ENCODE results near the gene KANSL3.
"Not testable (repeated sequence)": the region's sequence is repeated elsewhere in the genome, so short reads cannot be mapped to it uniquely, and the experiment has no call there.

KANSL3 gene

GRCh38 chr2:96669539-96670215 lies 31.6 kb upstream of the KANSL3 start:
- Histone ChIP-seq H3K4me1 (ENCODE audit: control insufficient read depth, insufficient read depth, low read length) (peaks cover 11% of the 10 kb centered on the region), H3K9me3 (ENCODE audit: control insufficient read depth, low read length) (no peaks in the 10 kb centered on the region), H3K36me3 (ENCODE audit: control insufficient read depth, insufficient read depth, low read length, severe bottlenecking) (no peaks in the 10 kb centered on the region), H3K9ac (ENCODE audit: low read length) (no peak overlapping the region), H3K27me3 (replicated peaks; ENCODE audit: control insufficient read depth, insufficient read depth, low read length) (peaks cover 14% of the 10 kb centered on the region), H3K4me3 (ENCODE audit: low read length) (no peak overlapping the region)
- DNase-seq (ENCODE audit: low read depth): no peak

GRCh38 chr2:96668771-96669170 lies 30.7 kb upstream of the KANSL3 start:
- H3K4me3 ChIP-seq (ENCODE audit: low read length): no peak overlapping the region
- DNase-seq (ENCODE audit: low read depth): no peak
- H3K9ac ChIP-seq (ENCODE audit: low read length): no peak overlapping the region
- no peaks in the 10 kb centered on the region for H3K36me3 ChIP-seq (ENCODE audit: control insufficient read depth, insufficient read depth, low read length, severe bottlenecking)
- H3K4me1 ChIP-seq (ENCODE audit: control insufficient read depth, insufficient read depth, low read length): peaks cover 13% of the 10 kb centered on the region
- H3K27me3 ChIP-seq (replicated peaks; ENCODE audit: control insufficient read depth, insufficient read depth, low read length): peaks cover 14% of the 10 kb centered on the region
- H3K9me3 ChIP-seq (ENCODE audit: control insufficient read depth, low read length): no peaks in the 10 kb centered on the region

GRCh38 chr2:96665717-96666116 lies 27.6 kb upstream of the KANSL3 start:
- DNase-seq (ENCODE audit: low read depth); H3K27me3 ChIP-seq (replicated peaks; ENCODE audit: control insufficient read depth, insufficient read depth, low read length); H3K36me3 ChIP-seq (ENCODE audit: control insufficient read depth, insufficient read depth, low read length, severe bottlenecking); H3K9me3 ChIP-seq (ENCODE audit: control insufficient read depth, low read length); H3K9ac ChIP-seq (ENCODE audit: low read length); H3K4me3 ChIP-seq (ENCODE audit: low read length): not testable (repeated sequence)
- H3K4me1 ChIP-seq (ENCODE audit: control insufficient read depth, insufficient read depth, low read length): peaks cover 13% of the 10 kb centered on the region

GRCh38 chr2:96665083-96665569 lies 27.0 kb upstream of the KANSL3 start:
- H3K4me1 ChIP-seq (ENCODE audit: control insufficient read depth, insufficient read depth, low read length): peaks cover 13% of the 10 kb centered on the region
- H3K36me3 ChIP-seq (ENCODE audit: control insufficient read depth, insufficient read depth, low read length, severe bottlenecking): no peaks in the 10 kb centered on the region
- H3K9me3 ChIP-seq (ENCODE audit: control insufficient read depth, low read length): no peaks in the 10 kb centered on the region
- H3K4me3 ChIP-seq (ENCODE audit: low read length): no peak overlapping the region
- H3K27me3 ChIP-seq (replicated peaks; ENCODE audit: control insufficient read depth, insufficient read depth, low read length): no peaks in the 10 kb centered on the region
- peak overlapping the region; percentile 19 for H3K9ac ChIP-seq (ENCODE audit: low read length)
- peak; percentile 98 for DNase-seq (ENCODE audit: low read depth)

- H3K36me3 ChIP-seq (ENCODE audit: control insufficient read depth, insufficient read depth, low read length, severe bottlenecking): no peaks in the 10 kb centered on the region
- no peaks in the 10 kb centered on the region for H3K9me3 ChIP-seq (ENCODE audit: control insufficient read depth, low read length)
- peak overlapping the region; percentile 19 for H3K9ac ChIP-seq (ENCODE audit: low read length)
- H3K27me3 ChIP-seq (replicated peaks; ENCODE audit: control insufficient read depth, insufficient read depth, low read length): no peaks in the 10 kb centered on the region
- H3K4me1 ChIP-seq (ENCODE audit: control insufficient read depth, insufficient read depth, low read length): peaks cover 13% of the 10 kb centered on the region
- peak; percentile 15 for DNase-seq (ENCODE audit: low read depth)
- no peak overlapping the region for H3K4me3 ChIP-seq (ENCODE audit: low read length)
Measured at GRCh38 chr2:96664366-96664925, 26.3 kb upstream of the KANSL3 start.

GRCh38 chr2:96663829-96664228 lies 25.7 kb upstream of the KANSL3 start:
- H3K36me3 ChIP-seq (ENCODE audit: control insufficient read depth, insufficient read depth, low read length, severe bottlenecking): no peaks in the 10 kb centered on the region
- no peak overlapping the region for H3K4me3 ChIP-seq (ENCODE audit: low read length)
- peaks cover 13% of the 10 kb centered on the region for H3K4me1 ChIP-seq (ENCODE audit: control insufficient read depth, insufficient read depth, low read length)
- H3K9ac ChIP-seq (ENCODE audit: low read length): no peak overlapping the region
- no peak for DNase-seq (ENCODE audit: low read depth)
- no peaks in the 10 kb centered on the region for H3K9me3 ChIP-seq (ENCODE audit: control insufficient read depth, low read length)
- no peaks in the 10 kb centered on the region for H3K27me3 ChIP-seq (replicated peaks; ENCODE audit: control insufficient read depth, insufficient read depth, low read length)

GRCh38 chr2:96663177-96663576 lies 25.1 kb upstream of the KANSL3 start:
- Histone ChIP-seq H3K36me3 (ENCODE audit: control insufficient read depth, insufficient read depth, low read length, severe bottlenecking) (no peaks in the 10 kb centered on the region), H3K9ac (ENCODE audit: low read length) (no peak overlapping the region), H3K4me1 (ENCODE audit: control insufficient read depth, insufficient read depth, low read length) (peaks cover 13% of the 10 kb centered on the region), H3K4me3 (ENCODE audit: low read length) (no peak overlapping the region), H3K9me3 (ENCODE audit: control insufficient read depth, low read length) (no peaks in the 10 kb centered on the region), H3K27me3 (replicated peaks; ENCODE audit: control insufficient read depth, insufficient read depth, low read length) (no peaks in the 10 kb centered on the region)
- no peak for DNase-seq (ENCODE audit: low read depth)

- H3K4me1 ChIP-seq (ENCODE audit: control insufficient read depth, insufficient read depth, low read length): peaks cover 13% of the 10 kb centered on the region
Measured at GRCh38 chr2:96662360-96662759, 24.2 kb upstream of the KANSL3 start.

GRCh38 chr2:96661324-96661723 lies 23.2 kb upstream of the KANSL3 start:
- H3K4me1 ChIP-seq (ENCODE audit: control insufficient read depth, insufficient read depth, low read length): peaks cover 13% of the 10 kb centered on the region
- DNase-seq (ENCODE audit: low read depth): no peak
- H3K9me3 ChIP-seq (ENCODE audit: control insufficient read depth, low read length): no peaks in the 10 kb centered on the region
- H3K9ac ChIP-seq (ENCODE audit: low read length): no peak overlapping the region
- no peak overlapping the region for H3K4me3 ChIP-seq (ENCODE audit: low read length)
- H3K27me3 ChIP-seq (replicated peaks; ENCODE audit: control insufficient read depth, insufficient read depth, low read length): no peaks in the 10 kb centered on the region
- H3K36me3 ChIP-seq (ENCODE audit: control insufficient read depth, insufficient read depth, low read length, severe bottlenecking): no peaks in the 10 kb centered on the region

More at GRCh38 chr2:96662360-96662759, 24.2 kb upstream of the KANSL3 start:
- Histone ChIP-seq H3K9ac (ENCODE audit: low read length) (no peak overlapping the region), H3K36me3 (ENCODE audit: control insufficient read depth, insufficient read depth, low read length, severe bottlenecking) (no peaks in the 10 kb centered on the region), H3K27me3 (replicated peaks; ENCODE audit: control insufficient read depth, insufficient read depth, low read length) (no peaks in the 10 kb centered on the region), H3K4me3 (ENCODE audit: low read length) (no peak overlapping the region), H3K9me3 (ENCODE audit: control insufficient read depth, low read length) (no peaks in the 10 kb centered on the region)
- DNase-seq (ENCODE audit: low read depth): no peak

GRCh38 chr2:96656540-96656939 lies 18.4 kb upstream of the KANSL3 start:
- no peaks in the 10 kb centered on the region for H3K4me1 ChIP-seq (ENCODE audit: control insufficient read depth, insufficient read depth, low read length)
- no peak for DNase-seq (ENCODE audit: low read depth)
- no peak overlapping the region for H3K4me3 ChIP-seq (ENCODE audit: low read length)
- H3K9ac ChIP-seq (ENCODE audit: low read length): no peak overlapping the region
- H3K36me3 ChIP-seq (ENCODE audit: control insufficient read depth, insufficient read depth, low read length, severe bottlenecking): no peaks in the 10 kb centered on the region
- no peaks in the 10 kb centered on the region for H3K27me3 ChIP-seq (replicated peaks; ENCODE audit: control insufficient read depth, insufficient read depth, low read length)
- no peaks in the 10 kb centered on the region for H3K9me3 ChIP-seq (ENCODE audit: control insufficient read depth, low read length)

GRCh38 chr2:96655526-96655925 lies 17.4 kb upstream of the KANSL3 start:
- Histone ChIP-seq H3K9ac (ENCODE audit: low read length) (no peak overlapping the region), H3K4me1 (ENCODE audit: control insufficient read depth, insufficient read depth, low read length) (no peaks in the 10 kb centered on the region), H3K36me3 (ENCODE audit: control insufficient read depth, insufficient read depth, low read length, severe bottlenecking) (no peaks in the 10 kb centered on the region), H3K4me3 (ENCODE audit: low read length) (no peak overlapping the region), H3K27me3 (replicated peaks; ENCODE audit: control insufficient read depth, insufficient read depth, low read length) (no peaks in the 10 kb centered on the region), H3K9me3 (ENCODE audit: control insufficient read depth, low read length) (no peaks in the 10 kb centered on the region)
- no peak for DNase-seq (ENCODE audit: low read depth)

Data from adipocyte (in vitro differentiated cells).